HG02798 (cell line): Measurements from ENCODE around the gene UGT3A2.
"Not testable (repeated sequence)": the region's sequence is repeated elsewhere in the genome, so short reads cannot be mapped to it uniquely, and the experiment has no call there.

Experiments used
- ATAC-seq: cut with Tn5 transposase; IDR thresholded peaks from one replicate; pipeline ENCODE4 v1.9.1; 2021; ENCODE audit warnings: mild to moderate bottlenecking; ENCODE audit not compliant: unreplicated experiment, poor library complexity

UGT3A2 gene

DNA sequence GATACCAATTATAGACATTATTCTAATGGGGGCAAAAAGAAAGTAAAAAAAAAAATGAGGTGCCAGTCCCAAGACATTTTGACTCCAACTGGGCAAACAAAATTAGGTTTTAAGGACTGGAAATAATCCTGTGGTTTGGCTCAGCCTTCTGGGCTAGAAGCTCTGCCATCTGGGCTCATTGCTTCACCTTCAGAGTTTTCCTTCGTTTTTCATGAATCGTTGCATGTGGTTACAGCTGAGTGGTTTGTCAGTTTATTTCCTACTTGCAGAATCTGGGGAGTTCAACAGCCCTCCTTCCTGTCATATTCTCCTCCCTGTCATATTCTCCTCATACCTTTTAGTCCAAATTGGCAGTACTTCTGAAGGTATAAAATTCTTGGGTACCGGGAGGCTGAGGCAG lies 12.0 kb downstream of the UGT3A2 start:
- no peak for ATAC-seq

DNA sequence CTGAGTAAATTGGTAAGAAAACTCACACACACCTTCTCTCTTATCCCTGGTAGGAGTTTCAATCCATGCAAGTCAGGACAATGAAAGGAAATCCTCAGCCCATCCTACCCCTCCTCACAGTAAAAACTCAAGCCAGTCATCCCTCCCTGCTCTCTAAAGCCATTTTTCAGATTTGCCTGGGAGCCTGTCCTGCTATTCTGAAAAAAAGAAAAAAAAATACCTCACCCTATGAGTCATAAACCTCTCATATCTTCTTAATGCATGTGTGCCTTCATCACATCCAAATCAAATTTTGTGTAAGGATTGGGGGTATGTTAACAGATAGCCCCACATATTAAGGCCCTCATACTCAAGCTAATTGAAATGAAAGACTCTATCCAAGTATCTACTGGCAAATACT lies 14.1 kb downstream of the UGT3A2 start:
- no peak for ATAC-seq

DNA sequence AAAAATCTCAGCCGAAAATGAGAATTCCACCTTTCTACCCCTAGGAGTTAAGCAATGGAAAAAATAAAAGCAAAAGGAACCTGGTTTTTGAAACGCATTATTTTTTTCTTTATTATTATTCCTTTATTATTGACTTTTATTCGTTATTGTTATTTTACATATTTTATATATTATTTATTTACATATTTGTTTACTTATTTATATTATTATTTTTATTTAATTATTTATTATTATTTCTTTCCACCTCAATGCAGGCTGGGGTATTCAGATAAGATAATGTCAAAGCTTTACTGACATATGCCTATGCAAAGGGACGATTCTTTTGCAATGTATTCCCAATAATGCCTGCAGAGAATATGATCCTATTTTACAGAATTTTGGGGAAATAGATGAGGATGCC lies 16.7 kb downstream of the UGT3A2 start:
- ATAC-seq: no peak

DNA sequence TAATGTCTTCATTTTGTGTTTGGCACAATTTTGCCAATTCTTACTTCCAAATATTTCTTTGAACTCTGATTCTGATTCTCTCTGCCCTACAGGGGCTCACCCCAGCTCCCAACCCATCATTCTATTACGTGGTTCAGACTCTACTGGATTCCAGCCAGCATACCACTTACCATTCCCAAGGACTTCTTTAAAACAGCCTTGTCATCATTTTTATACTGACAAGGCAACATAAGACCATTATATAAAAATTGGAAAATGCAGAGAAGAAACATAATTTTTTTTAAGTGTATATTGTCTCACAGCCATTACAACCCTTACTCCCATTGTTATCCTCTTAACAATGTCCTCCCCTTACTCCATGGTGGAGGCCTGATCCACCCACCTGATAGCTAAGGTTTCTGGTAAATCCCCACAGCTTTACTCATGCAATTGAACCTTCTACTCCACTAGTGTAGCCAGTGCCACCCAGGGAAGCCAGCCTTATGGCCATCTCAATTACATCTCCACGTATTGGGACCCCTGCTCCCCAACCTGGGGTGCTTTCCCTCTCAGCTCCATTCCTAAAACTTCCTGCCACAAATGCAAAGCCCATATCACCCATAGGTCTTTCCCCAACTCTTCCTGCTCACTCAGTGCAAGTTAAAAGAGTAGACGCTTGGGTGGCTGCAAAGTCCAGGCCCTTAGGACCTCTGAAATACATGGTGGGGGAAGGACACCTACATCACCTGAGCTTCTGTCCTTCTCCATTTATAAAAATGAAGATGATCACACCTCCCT lies 19.1 kb downstream of the UGT3A2 start:
- ATAC-seq: no peak

DNA sequence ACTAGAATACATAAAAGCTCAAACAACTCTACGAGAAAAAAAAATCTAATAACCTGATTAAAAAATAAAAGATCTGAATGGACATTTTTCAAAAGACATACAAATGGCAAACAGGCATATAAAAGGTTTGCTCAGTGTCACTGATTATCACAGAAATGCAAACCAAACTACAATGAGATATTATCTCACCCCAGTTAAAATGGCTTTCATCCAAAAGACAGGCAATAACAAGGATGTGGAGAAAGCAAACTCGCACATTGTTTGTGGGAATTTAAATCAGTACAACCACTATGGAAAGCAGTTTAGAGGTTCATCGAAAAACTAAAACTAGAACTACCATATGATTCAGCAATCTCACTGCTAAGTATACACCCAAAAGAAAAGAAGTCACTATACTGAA lies 20.8 kb downstream of the UGT3A2 start:
- no peak for ATAC-seq

DNA sequence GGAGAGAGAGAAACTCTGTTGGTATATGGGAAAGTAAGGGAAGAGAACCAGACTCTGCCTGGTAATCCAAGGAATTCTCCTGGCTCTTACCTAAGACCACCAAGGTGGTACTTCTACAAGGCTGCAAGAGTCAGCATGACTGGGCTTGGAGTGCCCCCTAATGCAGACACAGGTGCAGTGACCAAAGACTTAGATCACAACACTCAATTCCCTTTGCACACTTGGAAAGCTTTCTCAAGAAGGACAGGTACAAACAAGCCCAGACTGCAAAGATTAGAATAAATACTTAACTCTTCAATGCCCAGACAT lies 25.2 kb downstream of the UGT3A2 start:
- ATAC-seq: no peak

DNA sequence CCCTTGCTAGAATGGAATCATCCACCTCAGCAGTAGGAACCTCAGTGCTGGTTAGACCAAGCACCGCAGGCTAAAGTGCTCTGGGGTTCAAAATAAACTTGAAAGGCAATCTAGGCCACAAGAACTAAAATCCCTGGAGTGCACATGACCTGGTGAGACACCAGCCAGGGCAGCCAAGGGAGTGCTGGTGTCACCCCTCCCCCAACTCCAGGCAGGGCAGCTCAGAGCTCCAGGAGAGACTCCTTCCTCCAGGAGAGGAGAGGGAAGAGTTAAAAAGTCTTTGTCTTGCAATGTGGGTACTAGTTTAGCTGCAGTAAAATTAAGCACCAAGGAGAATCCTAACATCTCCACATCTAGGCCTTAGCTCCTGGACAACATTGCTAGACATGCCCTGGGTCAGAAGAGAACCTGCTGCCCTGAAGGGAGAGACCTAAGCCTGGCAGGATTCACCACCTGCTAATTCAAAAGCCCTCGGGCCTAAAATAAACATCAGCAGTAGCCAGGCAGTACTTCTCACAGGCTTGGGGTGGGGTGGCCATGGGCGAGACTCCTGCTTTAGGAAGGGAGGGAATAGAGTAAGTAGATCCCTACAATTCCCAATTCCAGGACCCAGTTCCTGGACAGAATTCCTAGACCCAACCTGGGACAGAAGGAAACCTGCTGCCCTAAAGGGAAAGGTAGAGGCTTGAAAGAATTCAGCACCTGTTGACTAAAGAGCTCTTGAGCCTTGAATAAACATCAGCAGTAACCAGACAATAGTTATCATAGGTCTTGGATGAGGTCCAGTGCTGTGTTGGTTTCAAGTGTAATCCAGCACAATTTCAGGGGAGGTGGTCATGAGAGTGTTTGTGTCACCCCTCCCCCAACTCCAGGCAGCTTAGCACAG lies 25.8 kb downstream of the UGT3A2 start:
- ATAC-seq: no peak

DNA sequence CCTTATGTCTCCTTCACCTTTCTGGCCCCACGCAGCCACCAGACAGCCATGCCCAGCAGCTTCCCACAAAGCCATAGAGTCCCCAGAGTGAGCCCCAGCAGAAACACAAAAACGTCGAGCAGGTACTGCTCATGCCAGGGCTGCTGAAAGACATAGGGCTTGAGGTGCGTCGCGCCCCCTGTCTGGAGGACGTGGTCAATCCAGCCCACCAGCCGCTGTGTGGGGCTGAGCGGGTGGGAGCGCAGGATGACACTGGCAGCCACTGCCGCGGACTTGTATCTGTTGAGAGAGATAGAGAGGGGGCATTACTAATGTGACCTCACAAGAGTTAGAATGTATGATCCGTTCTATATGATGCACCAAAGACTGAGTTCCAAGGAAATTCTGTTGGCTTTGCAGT lies 31.0 kb downstream of the UGT3A2 start:
- no peak for ATAC-seq

DNA sequence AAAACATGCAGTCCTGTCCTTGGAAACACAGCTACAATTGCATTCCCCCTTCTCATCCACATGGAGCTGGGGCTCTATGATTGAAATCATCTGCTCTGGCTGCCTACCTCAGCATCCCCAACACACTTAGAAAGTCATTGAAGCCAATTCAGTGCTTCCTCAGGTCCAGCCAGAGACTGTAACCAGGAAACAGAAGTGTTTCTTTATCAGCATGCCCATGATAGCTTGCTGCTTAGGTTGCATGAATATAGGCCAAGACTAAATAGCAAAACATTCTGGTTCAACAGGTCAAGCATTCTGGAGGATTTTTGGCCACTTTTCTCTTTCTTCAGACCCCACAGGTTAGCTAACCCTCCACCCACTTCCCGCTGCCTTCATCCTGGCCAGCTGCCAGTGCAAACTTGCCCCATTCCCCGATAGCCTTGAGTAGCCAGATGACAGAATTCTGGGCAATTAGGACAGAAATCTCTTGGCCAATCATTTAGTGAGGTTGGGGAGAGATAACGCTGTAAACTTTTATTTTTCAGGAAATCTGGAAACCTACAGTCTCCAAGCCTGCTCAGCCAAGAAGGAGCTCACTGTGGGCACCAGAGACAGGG lies 32.0 kb downstream of the UGT3A2 start:
- not testable (repeated sequence) for ATAC-seq

DNA sequence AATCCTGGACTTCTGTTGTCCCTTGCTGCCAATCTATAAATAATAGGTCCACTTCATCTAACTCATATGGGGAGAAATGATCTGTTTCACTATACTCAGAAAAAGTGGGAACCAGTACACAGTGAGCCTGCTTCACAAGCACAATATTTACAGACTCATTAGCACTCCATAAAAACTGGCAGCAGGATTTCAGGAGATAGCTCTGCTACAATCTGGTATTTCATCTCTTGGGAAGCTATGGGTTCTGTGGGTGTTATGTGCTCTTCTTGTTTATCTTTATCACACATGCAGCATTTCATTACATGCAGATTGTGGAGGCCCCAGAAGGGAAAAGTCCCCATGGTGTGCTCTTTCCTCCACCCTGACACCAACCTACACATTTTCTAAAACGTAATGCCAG lies 33.2 kb downstream of the UGT3A2 start:
- no peak for ATAC-seq

DNA sequence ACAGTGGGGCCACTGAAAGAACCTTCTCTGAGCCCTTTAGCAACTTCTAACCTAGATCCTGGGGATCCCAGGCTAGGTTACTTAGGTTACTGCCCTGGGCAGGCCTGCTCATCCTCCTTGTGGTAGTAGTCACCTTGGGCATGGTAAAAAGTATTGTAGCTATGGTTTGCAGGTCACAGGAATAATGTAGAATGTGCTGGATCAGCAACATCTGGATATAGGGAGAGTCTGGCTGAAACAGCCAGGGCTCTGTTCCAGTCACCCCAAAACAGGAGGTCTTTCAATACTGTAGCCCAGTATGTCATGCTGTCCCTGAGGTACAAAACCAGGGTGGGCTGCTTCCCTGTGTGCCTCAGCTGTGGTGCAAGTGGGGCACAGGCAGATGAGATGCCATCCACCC lies 33.6 kb downstream of the UGT3A2 start:
- ATAC-seq: no peak

DNA sequence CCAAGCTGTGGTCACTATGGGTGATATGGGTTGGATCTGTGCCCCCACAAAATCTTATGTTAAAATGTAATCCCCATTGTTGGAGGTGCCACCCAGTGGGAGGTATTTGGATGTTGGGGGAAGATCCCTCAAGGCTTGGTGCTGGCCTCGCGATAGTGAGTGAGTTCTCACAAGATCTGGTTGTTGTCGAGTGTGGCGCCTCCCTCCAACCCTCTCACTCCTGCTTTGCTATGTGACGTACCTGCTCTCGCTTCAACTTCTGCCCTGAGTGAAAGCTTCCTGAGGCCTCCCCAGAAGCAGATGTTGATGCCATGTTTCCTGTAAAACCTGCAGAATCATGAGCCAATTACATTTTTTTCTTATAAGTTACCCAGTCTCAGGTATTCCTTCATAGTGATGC lies 35.5 kb downstream of the UGT3A2 start:
- no peak for ATAC-seq

DNA sequence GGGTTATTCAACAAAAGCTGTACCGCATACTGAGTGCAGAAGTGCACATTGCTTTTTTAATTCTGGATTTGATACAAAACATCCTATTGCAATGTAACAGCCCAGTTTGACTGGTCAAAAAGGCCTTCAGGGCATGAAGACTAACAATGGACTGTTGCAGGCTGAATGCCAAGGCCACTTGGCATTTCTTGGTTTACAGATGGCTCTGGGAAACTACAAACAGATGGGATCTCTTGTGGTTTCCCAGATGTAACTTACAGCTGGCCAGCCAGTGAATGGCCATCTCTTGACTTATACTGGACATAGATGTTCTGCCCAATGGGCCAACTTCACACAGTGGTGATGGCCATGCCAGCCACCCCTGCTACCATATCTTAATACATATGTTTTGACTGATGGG lies 36.8 kb downstream of the UGT3A2 start:
- no peak for ATAC-seq

DNA sequence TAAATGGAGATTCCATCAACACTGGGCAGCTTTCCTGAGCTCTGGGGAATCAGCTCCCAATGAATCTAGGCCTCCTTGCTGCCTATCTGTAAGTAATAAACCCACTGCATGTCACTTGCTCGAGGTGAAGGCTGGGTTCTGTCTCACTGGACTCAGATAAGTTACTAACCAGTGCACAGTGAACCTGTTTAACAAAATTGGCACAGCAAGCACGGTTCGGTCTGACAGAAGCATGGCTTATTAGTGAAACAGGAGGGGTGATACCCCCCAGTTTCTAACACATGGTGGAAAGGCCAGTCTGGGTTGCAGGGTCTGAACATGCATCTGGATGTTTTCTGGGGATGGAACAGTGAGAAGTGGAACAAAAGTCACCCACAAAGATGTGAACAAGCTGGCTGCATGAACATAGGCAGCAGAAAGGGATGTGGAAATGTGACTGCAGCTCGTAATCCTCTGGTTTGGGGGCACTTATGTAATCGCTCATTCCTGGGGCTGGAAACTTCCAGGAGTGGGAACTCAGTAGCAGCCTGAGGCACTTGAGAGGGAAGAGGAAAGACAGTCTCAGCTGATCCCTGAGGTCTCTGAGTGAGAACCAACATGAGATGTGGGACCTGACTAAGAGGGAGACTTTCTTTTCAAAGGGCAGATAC lies 37.7 kb downstream of the UGT3A2 start:
- ATAC-seq: no peak

DNA sequence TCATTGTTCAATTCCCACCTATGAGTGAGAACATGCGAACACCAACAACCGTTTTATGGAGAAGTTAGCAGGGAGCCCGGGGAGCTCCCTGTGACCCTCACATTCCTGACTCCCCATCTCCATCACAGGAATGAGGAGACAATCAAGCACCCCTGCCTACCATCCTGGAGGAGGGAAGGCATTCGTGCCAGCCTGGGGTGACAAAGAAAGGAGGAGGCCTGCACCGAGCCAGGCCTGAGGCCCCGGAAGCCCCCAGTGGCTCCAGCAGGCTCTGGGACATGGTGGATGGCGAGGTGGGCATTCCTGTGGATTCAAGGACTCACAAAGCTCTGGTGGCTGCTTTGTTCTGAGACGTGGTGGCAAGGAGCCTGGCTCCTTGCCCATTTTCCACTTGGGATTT lies 39.0 kb downstream of the UGT3A2 start:
- no peak for ATAC-seq

DNA sequence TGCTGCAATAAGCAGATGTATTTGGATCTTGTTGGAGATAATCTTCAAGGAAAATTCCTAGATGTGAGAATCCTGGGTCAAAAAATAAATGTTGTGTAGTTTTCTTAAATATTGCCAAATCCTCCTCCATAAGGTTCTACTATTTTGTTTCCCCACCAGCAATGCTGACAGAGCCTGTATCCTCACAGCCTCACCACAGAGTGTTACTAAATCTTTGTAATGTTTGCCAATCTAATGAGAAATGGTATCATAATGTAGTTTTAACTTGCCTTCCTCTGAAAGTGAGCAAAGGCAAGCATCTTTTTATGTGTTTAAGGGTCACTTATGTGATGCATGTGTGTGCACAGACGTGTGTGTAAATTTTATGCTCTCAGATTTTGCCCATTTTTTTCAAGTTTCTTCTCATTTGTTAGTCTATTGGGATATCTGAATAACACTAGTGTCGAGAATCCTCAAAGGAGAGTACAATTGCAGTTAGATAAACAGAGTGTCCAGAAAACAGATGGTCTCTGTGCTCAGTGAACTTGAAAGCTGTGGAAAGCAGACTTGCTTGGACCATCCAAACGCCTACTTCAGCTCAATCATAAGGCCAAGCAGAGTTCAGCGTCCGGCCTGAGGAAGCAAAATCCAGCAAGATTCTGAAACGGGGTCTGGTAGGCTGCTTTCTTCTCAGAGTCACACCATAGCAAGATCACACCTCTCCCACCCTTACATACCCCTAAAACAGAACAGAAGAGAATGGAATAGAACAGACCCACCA lies 39.8 kb downstream of the UGT3A2 start:
- ATAC-seq: no peak

DNA sequence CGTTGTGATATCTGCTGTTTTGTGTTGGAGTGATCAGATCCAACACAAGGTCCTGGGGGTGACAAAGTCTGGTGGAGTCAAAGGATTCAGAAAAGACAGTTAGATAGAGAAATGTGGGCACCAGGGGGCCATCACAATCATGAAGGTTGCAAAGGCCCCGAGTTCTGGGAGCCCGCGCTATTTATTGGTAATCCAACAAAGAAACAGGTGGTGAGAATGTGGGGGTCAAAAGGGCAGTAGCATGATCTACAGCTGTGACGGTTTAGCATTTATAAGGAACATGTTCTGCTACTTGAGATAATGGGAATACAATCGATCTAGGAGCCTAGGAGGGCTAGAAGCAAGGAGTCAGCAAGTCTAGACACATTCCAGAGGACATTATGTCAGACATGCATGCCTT lies 44.4 kb downstream of the UGT3A2 start:
- ATAC-seq: not testable (repeated sequence)

DNA sequence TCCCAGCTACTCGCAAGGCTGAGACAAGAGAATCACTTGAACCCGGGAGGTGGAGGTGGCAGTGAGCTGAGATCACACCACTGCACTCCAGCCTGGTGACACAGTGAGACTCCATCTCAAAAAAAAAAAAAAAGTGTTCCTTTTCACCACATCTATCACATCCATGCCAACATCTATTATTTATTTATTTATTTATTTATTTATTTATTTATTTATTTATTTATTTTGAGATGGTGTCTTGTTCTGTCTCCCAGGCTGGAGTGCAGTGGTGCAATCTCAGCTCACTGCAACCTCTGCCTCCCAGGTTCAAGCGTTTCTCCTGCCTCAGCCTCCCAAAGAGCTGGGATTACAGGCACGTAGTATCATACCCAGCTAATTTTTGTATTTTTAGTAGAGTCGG lies 47.1 kb downstream of the UGT3A2 start:
- ATAC-seq: not testable (repeated sequence)

DNA sequence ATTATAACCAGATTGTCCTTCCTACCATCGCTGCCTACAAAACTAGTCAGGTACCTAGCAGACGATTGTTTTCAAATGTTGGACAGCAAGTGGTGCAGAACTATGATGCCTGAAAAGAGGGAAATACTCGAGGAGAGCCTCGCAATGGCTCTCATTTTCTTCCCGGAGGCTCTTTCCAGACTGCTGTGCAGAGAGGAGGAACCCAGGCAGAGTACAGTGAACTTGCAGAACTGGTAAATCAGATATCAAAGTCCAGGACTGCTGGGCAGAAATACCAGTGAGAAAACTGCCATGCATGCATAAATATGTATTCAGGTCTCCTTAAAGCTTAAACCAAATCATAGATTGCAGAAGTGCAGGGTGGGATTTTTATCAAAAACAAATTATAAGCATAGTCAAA lies 49.1 kb downstream of the UGT3A2 start:
- ATAC-seq: no peak

DNA sequence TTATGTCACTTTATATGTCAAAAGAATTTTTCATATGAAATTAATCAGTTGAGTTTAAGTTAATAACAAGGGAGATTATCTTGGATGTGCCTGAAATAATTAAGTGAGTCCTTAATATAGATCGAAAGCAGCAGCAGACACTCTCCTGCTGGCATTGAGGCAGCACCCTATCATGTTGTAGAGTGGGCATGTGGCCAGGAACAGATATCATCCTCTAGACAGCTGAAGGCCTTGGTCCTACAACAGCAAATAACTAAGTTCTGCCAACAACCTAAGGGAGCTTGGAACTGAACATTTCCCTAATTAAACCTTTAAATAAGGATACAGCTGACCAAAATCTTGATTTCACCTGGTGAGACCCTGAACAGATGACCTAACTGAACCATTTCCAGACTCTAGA lies 49.7 kb downstream of the UGT3A2 start:
- ATAC-seq: no peak
